ENCODE results near the gene PNLIPRP2.

The PNLIPRP2 gene

DNA sequence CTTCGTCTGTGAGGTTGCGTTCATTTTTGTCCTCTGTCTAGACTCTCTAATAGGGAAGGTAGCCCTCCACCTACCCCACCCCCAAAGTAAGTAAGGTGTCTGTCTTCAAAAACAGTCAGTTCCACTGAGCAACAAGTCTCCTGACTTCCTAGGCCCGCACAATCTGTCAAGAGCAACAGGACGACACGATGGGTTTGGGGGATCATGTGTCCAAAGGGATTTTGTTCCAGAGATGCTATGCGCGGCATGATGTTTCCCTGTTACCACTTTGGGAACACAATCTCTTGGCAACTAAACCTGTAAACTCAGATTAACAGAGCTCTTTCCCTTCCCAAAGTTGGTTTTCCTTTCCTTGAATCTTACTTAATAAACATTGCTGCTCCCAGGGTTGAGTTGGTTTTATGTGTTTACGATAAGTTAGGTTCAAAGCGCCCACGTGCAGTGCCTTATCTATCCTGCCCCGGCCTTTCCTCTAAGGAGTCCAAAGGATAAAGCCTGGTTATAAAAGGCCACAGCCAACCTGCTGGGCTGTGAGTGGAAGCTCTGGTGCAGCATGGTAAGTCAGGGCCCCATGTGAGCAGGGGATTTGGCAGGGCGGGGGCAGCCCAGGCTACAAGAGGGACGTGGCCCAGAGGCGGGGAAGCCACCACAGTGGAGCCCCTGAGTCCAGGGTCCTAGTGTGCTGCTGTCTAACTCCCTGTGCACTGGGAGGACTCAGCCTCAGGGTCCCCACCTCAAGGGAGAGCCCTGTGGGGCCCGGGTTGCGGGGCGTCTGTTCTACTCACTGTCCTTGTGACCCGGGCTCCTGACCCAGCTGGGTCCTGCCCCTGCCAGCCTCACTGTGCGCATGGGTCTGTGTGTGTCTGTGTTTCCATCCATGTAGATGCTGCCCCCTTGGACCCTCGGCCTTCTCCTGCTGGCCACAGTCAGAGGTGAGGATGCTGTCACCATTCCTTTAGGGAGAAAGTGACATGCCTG is at the start of gene PNLIPRP2:
Gene PNLIPRP2 (plus strand): TSS at position 531 of the 978 bp plus-strand sequence.
- Histone ChIP-seq H3K9me3 (ENCODE audit: insufficient read depth, low read length) (no peaks in the 10 kb centered on the region), H3K36me3 (ENCODE audit: insufficient read depth, insufficient read length, low read length) (no peaks in the 10 kb centered on the region), H3K9ac (ENCODE audit: insufficient read length, low read depth) (no peak within 1 kb of the TSS), H3K4me3 (ENCODE audit: insufficient read length, low read depth) (no peak within 1 kb of the TSS), H3K4me1 (ENCODE audit: insufficient read depth, insufficient read length) (no peaks in the 10 kb centered on the region), H3K27me3 (ENCODE audit: insufficient read depth, insufficient read length) (no peaks in the 10 kb centered on the region)
- TF ChIP-seq YY1 (IDR thresholded peaks at IDR 0.05; ENCODE audit: insufficient read depth, insufficient read length) (no peak), SUZ12 (IDR thresholded peaks at IDR 0.05; ENCODE audit: extremely low read depth, insufficient read depth, insufficient read length) (no peak), ZNF274 (IDR thresholded peaks at IDR 0.05; ENCODE audit: low read depth, low read length) (no peak)
- no peak for DNase-seq (ENCODE audit: low read depth, low spot score)

DNA sequence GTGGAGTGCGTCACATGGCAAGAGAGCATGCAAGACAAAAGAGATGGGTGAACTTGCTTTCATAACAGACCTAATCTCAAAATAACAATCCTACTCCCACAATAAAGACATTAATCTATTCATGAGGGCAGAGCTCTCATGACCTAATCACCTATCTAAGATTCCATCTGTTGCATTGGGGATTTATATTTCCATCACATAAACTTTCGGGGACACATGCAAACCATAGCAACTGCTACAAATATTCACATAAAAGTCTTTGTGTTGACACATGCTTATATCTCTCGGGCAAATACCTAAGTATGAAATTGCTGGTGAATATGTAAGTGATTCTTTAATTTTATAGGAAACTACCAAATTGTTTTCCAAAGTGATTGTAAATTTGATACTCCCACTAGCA is 46.0 kb upstream of the PNLIPRP2 start:
- TF ChIP-seq SUZ12 (IDR thresholded peaks at IDR 0.05; ENCODE audit: extremely low read depth, insufficient read depth, insufficient read length) (no peak), ZNF274 (IDR thresholded peaks at IDR 0.05; ENCODE audit: low read depth, low read length) (no peak), YY1 (IDR thresholded peaks at IDR 0.05; ENCODE audit: insufficient read depth, insufficient read length) (no peak)

DNA sequence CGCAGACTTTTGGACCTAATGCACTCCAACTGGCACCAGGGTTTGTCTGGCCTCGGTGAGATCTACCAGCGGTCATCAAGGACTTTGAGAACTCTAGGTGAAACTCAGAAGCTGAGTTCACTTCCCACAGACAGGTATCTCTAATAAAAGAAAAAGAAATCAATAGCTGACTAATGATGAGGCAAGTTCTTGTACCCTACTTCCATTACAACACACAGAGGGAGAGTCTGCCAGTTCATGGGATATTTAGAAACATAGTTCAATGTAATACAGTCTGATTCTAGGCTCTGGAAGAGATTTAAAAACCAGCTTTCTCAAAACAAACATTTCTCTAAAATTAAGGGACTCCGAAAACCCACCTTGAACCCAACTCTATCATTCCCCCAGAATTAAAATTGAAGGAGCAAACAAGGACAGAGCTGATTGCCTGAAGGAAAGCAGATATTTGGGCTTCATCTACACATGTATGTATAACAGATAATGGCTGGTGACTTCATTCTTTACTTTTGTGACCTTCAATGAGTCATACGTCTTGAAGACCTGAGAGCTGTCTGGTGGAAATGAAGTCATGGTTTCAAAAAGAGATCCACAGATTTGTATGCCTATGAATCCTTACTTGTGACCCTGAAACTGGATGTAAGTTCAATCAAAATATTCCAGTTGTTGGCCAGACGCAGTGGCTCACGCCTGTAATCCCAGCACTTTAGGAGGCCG is 32.7 kb upstream of the PNLIPRP2 start:
- Histone ChIP-seq H3K36me3 (ENCODE audit: insufficient read depth, insufficient read length, low read length) (no peaks in the 10 kb centered on the region), H3K4me3 (ENCODE audit: insufficient read length, low read depth) (no peak overlapping the region), H3K9ac (ENCODE audit: insufficient read length, low read depth) (no peak overlapping the region), H3K9me3 (ENCODE audit: insufficient read depth, low read length) (peaks cover 6% of the 10 kb centered on the region; the same call in 1 of the 2 replicates), H3K4me1 (ENCODE audit: insufficient read depth, insufficient read length) (no peaks in the 10 kb centered on the region), H3K27me3 (ENCODE audit: insufficient read depth, insufficient read length) (no peaks in the 10 kb centered on the region)
- TF ChIP-seq SUZ12 (IDR thresholded peaks at IDR 0.05; ENCODE audit: extremely low read depth, insufficient read depth, insufficient read length) (no peak), YY1 (IDR thresholded peaks at IDR 0.05; ENCODE audit: insufficient read depth, insufficient read length) (no peak), ZNF274 (IDR thresholded peaks at IDR 0.05; ENCODE audit: low read depth, low read length) (no peak)
- no peak for DNase-seq (ENCODE audit: low read depth, low spot score)

More for the DNA sequence above, 46.0 kb upstream of the PNLIPRP2 start:
- no peaks in the 10 kb centered on the region for H3K4me1 ChIP-seq (ENCODE audit: insufficient read depth, insufficient read length)
- no peaks in the 10 kb centered on the region for H3K9me3 ChIP-seq (ENCODE audit: insufficient read depth, low read length)
- no peak for DNase-seq (ENCODE audit: low read depth, low spot score)
- H3K27me3 ChIP-seq (ENCODE audit: insufficient read depth, insufficient read length) = no peaks in the 10 kb centered on the region
- H3K4me3 ChIP-seq (ENCODE audit: insufficient read length, low read depth) = no peak overlapping the region
- H3K9ac ChIP-seq (ENCODE audit: insufficient read length, low read depth) = no peak overlapping the region
- H3K36me3 ChIP-seq (ENCODE audit: insufficient read depth, insufficient read length, low read length) = no peaks in the 10 kb centered on the region

DNA sequence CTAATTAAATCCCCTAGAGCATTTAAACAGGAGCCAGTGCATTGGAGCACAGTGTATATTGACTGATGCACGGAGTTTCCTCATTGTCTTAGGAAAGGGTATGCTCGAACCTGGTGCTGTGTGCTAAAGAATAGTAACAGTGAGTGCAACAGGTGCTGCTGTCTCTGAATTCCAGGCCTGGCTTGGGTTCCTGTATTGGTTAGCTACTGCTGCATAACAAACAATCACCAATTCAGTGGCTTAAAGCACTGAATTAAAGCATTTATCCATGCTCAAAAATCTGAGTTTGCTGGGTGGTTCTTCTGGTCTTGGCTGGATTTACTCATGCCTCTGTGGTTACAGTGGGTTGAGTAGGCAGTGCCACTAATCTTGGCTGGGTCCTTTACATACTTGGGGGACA is 31.8 kb upstream of the PNLIPRP2 start:
- no peaks in the 10 kb centered on the region for H3K4me1 ChIP-seq (ENCODE audit: insufficient read depth, insufficient read length)
- no peaks in the 10 kb centered on the region for H3K27me3 ChIP-seq (ENCODE audit: insufficient read depth, insufficient read length)
- H3K9me3 ChIP-seq (ENCODE audit: insufficient read depth, low read length) = peaks cover 6% of the 10 kb centered on the region; the same call in 1 of the 2 replicates
- no peaks in the 10 kb centered on the region for H3K36me3 ChIP-seq (ENCODE audit: insufficient read depth, insufficient read length, low read length)
- no peak overlapping the region for H3K9ac ChIP-seq (ENCODE audit: insufficient read length, low read depth)
- H3K4me3 ChIP-seq (ENCODE audit: insufficient read length, low read depth) = no peak overlapping the region
- no peak for DNase-seq (ENCODE audit: low read depth, low spot score)
- TF ChIP-seq ZNF274 (IDR thresholded peaks at IDR 0.05; ENCODE audit: low read depth, low read length) = no peak

DNA sequence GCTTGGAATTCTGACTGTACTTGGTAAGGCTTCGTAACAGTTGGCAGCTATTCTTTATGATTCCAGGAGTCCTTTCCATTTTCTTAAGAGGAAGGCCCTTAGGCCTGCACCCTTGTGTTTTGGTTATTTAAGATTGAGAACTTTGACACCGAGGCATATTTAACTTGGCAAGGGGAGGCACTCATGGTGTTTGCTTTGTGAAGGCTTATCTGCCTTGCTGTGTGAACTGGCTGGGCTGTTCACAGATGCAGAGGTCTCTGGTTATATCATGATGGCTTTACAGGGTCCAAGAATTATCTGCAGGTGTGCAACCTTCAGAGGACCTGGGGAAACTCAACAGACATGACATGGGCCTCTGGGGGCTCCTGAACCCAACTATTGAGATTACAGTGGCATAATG is 30.8 kb upstream of the PNLIPRP2 start:
- no peaks in the 10 kb centered on the region for H3K4me1 ChIP-seq (ENCODE audit: insufficient read depth, insufficient read length)
- no peak overlapping the region for H3K9ac ChIP-seq (ENCODE audit: insufficient read length, low read depth)
- no peaks in the 10 kb centered on the region for H3K27me3 ChIP-seq (ENCODE audit: insufficient read depth, insufficient read length)
- H3K9me3 ChIP-seq (ENCODE audit: insufficient read depth, low read length) = peaks cover 6% of the 10 kb centered on the region; the same call in 1 of the 2 replicates
- no peak for DNase-seq (ENCODE audit: low read depth, low spot score)
- H3K4me3 ChIP-seq (ENCODE audit: insufficient read length, low read depth) = no peak overlapping the region
- no peak for TF ChIP-seq ZNF274 (IDR thresholded peaks at IDR 0.05; ENCODE audit: low read depth, low read length)
- TF ChIP-seq YY1 (IDR thresholded peaks at IDR 0.05; ENCODE audit: insufficient read depth, insufficient read length) = no peak
- no peak for TF ChIP-seq SUZ12 (IDR thresholded peaks at IDR 0.05; ENCODE audit: extremely low read depth, insufficient read depth, insufficient read length)
- H3K36me3 ChIP-seq (ENCODE audit: insufficient read depth, insufficient read length, low read length) = no peaks in the 10 kb centered on the region

DNA sequence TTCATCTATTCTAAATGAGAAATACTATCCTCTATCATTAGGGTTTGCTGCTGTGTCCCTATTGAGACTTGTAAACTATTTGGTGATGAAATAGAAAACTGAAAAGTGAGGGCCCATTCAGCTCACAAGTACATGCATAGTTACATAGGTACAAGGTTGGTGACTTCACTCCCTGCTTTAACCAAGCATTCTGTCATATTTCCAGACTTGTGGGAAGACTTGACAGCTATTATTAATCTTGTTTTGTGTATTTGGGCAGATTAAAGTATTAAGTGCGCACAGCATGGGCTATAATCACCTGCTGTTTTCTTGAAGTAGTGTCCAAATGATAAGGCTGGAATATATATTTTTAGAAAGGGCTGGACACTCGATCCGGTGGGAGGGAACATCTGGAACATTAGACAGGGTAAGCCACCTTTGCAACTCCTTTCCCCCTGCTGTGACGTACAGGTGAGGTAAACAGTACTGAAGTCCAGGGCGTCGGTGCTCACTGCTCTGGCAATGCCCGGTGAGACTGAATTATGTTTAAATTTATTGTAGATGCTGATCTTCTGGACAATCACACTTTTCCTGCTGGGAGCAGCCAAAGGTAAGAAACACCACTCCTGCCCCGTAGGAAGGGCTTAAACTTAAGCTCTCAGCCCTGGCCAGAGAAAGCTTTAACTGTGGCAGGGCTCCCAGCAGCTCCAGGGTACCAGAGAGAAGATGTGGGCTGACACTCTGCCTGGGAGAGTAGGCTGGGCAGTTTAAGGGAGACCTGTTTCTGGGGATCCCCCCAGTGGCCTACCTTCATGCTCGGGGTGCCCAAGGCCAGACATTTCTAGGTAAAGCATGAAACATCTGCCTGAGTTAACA is 29.9 kb upstream of the PNLIPRP2 start, which contains the start of gene PNLIPRP1:
Gene PNLIPRP1 (plus strand): TSS at position 370 of the 855 bp plus-strand sequence. CDS start 171 bp downstream, at position 541.
- TF ChIP-seq YY1 (IDR thresholded peaks at IDR 0.05; ENCODE audit: insufficient read depth, insufficient read length) (no peak), ZNF274 (IDR thresholded peaks at IDR 0.05; ENCODE audit: low read depth, low read length) (no peak), SUZ12 (IDR thresholded peaks at IDR 0.05; ENCODE audit: extremely low read depth, insufficient read depth, insufficient read length) (no peak)
- H3K27me3 ChIP-seq (ENCODE audit: insufficient read depth, insufficient read length) = no peaks in the 10 kb centered on the region
- H3K9ac ChIP-seq (ENCODE audit: insufficient read length, low read depth) = no peak within 1 kb of the TSS
- H3K9me3 ChIP-seq (ENCODE audit: insufficient read depth, low read length) = peaks cover 6% of the 10 kb centered on the region; the same call in 1 of the 2 replicates
- H3K4me3 ChIP-seq (ENCODE audit: insufficient read length, low read depth) = no peak within 1 kb of the TSS
- H3K36me3 ChIP-seq (ENCODE audit: insufficient read depth, insufficient read length, low read length) = no peaks in the 10 kb centered on the region
- no peaks in the 10 kb centered on the region for H3K4me1 ChIP-seq (ENCODE audit: insufficient read depth, insufficient read length)
- no peak for DNase-seq (ENCODE audit: low read depth, low spot score)

Data from NT2/D1 (cell line).